SU-DHL-6 (cell line): ENCODE results near the gene JMJD7.

Experiments
- EZH2phosphoT487 ChIP-seq: fragments of 200-600 bp; sonication (generic), shearing (Covaris generic); conservative IDR thresholded peaks from 2 replicates; pipeline ENCODE4 v1.6.1; 2018; ENCODE audit warnings: mild to moderate bottlenecking, antibody characterized with exemption, low read length, moderate library complexity, mixed read lengths
- TF ChIP-seq, protein P1 (sequence below): fragments of 200-600 bp; sonication (generic); IDR thresholded peaks from one replicate; pipeline ENCODE4 v1.5.1; 2017; ENCODE audit warnings: antibody characterized with exemption, mild to moderate bottlenecking, low read length, moderate library complexity; ENCODE audit not compliant: insufficient read depth, poor library complexity, severe bottlenecking

DNA sequence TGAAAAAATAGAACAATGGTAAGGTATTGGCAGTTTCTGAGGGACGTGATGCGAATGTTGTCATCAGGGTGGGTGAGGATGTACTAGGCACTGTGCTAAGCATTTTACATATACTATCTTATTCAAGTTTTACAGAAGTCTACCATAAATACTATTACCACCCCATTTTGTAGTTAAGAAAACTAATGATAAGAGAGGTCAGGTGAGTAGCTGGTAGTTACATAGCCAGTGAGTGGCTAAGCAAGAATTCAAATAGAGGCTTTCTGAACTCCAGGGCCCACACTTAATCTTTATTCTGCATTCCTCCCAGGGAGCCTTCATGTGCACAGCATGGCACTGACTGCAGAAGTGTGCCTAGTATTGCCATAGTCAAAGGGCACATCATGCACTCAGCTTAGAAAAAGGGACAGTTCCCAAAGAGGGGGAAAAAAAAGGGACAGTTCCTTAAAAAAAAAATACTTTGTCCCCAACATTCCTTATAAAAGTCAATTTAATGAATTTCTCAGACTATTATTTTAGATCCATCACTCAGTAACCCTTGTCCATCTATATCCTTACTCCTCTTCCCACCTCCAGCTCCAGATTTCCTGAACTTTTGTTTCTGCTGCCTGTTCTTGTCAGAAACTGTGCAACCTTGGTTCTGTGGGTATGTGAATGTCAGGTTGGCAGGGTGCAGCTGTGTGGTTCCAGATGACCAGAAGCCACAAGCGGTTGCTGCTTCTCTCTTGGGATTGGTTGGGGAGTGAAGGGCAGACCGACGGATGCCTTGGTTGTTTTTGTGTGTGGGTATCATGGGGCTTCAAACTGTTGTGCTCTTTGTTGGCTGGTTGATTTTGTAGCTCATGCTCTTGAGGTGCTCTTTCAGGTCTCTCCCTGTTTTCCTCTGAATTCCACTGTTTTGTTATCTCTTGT is 45.3 kb upstream of the JMJD7 start:
- TF ChIP-seq, protein P1, sequence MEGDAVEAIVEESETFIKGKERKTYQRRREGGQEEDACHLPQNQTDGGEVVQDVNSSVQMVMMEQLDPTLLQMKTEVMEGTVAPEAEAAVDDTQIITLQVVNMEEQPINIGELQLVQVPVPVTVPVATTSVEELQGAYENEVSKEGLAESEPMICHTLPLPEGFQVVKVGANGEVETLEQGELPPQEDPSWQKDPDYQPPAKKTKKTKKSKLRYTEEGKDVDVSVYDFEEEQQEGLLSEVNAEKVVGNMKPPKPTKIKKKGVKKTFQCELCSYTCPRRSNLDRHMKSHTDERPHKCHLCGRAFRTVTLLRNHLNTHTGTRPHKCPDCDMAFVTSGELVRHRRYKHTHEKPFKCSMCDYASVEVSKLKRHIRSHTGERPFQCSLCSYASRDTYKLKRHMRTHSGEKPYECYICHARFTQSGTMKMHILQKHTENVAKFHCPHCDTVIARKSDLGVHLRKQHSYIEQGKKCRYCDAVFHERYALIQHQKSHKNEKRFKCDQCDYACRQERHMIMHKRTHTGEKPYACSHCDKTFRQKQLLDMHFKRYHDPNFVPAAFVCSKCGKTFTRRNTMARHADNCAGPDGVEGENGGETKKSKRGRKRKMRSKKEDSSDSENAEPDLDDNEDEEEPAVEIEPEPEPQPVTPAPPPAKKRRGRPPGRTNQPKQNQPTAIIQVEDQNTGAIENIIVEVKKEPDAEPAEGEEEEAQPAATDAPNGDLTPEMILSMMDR, result no peak
- TF ChIP-seq EZH2phosphoT487, result no peak
